ENCODE results near the gene MAPT.

MAPT gene

GRCh38 chr17:45914047-45914717 lies 19.8 kb downstream of the MAPT start:
- H3K4me3 ChIP-seq (replicated peaks; ENCODE audit: low read depth, low read length) = no peak overlapping the region
- DNase-seq (ENCODE audit: low read depth) = no peak
- TF ChIP-seq CTCF (IDR thresholded peaks at IDR 0.05; ENCODE audit: low read length, missing control alignments) = no peak

GRCh38 chr17:45915263-45915662 lies 20.9 kb downstream of the MAPT start:
- no peak overlapping the region for H3K4me3 ChIP-seq (replicated peaks; ENCODE audit: low read depth, low read length)
- TF ChIP-seq CTCF (IDR thresholded peaks at IDR 0.05; ENCODE audit: low read length, missing control alignments) = no peak
- DNase-seq (ENCODE audit: low read depth) = no peak

- no peak for DNase-seq (ENCODE audit: low read depth)
- no peak overlapping the region for H3K4me3 ChIP-seq (replicated peaks; ENCODE audit: low read depth, low read length)
- no peak for TF ChIP-seq CTCF (IDR thresholded peaks at IDR 0.05; ENCODE audit: low read length, missing control alignments)
Measured at GRCh38 chr17:45917081-45917480, 22.7 kb downstream of the MAPT start.

GRCh38 chr17:45918241-45918745 lies 23.9 kb downstream of the MAPT start:
- TF ChIP-seq CTCF (IDR thresholded peaks at IDR 0.05; ENCODE audit: low read length, missing control alignments) = no peak
- no peak overlapping the region for H3K4me3 ChIP-seq (replicated peaks; ENCODE audit: low read depth, low read length)
- DNase-seq (ENCODE audit: low read depth) = no peak

- no peak for DNase-seq (ENCODE audit: low read depth)
- no peak overlapping the region for H3K4me3 ChIP-seq (replicated peaks; ENCODE audit: low read depth, low read length)
- no peak for TF ChIP-seq CTCF (IDR thresholded peaks at IDR 0.05; ENCODE audit: low read length, missing control alignments)
Measured at GRCh38 chr17:45919136-45919535, 24.8 kb downstream of the MAPT start.

- DNase-seq (ENCODE audit: low read depth) = no peak
- H3K4me3 ChIP-seq (replicated peaks; ENCODE audit: low read depth, low read length) = no peak overlapping the region
- TF ChIP-seq CTCF (IDR thresholded peaks at IDR 0.05; ENCODE audit: low read length, missing control alignments) = no peak
Measured at GRCh38 chr17:45920083-45920482, 25.7 kb downstream of the MAPT start.
